DMS53 (cell line): ENCODE measurements around the gene CCSAP.
A peak's percentile ranks its signal among the peaks of the same experiment; 100 is the strongest.

Source experiments
- DNase-seq: peaks from one replicate; lab custom pipeline; 2025; lab: John Stamatoyannopoulos, UW

CCSAP gene

DNA sequence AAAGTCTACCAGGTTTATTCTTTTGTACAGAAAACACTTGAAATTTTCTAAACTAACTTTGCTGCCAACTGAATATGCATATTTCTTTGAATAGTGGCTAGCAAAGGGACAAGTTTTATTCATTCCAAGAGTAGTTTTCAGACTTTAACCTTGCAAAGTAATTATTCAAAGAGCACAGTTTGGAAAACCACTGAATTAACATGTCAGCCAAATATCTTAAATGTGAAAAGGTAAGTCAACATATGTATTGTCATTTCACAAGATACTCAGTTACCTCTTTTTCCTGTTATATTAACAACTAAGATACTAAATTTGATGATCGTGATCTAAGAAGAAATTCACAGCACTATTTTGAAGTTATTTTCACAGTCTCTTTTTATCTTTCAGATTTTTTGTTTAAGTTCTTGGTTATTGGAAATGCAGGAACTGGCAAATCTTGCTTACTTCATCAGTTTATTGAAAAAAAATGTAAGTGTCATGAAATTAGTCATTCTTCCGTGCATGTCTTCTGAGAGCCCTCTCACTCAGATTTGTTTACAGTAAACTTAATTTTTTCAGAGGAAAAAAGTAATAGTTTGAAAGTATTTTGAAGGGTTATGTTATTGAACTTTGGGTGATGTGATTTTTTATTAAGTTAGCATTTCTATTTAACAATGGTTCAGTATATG lies 56.6 kb downstream of the CCSAP start:
- DNase-seq, result no peak

DNA sequence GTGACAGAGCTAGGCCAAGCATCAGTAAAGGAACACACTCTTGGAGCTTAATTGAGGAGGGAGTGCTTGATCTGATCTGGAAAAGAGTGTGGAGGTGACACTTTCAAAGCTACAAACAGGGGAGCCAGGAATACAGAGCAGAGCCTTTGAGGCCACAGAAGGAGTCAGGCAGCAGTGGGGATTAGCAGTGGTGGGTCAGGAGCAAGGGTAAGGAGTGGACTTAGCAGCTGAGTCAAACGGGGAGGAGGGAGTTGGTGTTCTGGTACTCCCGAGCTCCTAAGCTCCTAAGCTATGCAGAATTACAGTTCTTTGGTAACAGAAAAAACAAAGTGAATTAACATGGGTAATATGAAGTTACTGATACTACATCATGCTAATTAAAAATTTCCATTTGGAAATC lies 57.4 kb downstream of the CCSAP start:
- DNase-seq, result no peak

DNA sequence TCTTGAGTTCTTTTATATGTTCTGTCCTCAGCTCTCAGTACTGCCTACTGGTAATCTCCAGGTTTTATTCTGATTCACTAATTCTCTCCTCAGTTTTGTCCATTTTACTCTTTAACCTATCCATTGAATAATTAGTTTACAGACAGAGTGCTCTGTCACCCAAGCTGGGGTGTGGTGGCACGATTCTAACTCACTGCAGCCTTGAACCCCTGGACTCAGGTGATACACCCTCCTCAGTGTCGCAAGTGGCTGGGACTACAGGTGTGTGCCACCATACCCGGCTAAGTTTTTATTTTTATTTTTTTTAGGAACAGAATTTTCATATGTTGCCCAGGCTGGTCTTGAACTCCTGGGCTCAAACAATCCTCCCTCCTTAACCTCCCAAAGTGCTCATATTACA lies 58.0 kb downstream of the CCSAP start:
- no peak for DNase-seq

DNA sequence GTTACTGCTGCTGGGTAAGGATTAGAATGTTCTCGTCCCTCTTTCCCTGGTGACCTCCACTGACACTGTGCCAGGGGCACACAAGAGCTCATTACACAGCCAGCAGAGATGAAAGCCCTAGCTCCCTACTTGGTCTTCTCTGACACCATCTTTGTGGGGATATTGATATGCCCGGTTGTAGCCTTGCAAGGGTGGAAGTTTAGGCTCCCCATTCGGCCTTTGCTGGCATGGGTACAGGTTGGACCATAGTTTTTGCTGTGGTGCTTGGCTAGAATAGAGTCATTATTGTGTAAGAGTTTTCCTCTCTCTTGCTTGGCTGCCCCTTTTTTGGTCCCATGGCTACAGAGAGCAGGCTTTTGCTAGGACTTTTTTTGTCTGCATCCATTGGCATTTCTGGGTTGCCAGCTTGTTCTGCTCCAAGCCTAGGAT lies 59.6 kb downstream of the CCSAP start:
- no peak for DNase-seq

DNA sequence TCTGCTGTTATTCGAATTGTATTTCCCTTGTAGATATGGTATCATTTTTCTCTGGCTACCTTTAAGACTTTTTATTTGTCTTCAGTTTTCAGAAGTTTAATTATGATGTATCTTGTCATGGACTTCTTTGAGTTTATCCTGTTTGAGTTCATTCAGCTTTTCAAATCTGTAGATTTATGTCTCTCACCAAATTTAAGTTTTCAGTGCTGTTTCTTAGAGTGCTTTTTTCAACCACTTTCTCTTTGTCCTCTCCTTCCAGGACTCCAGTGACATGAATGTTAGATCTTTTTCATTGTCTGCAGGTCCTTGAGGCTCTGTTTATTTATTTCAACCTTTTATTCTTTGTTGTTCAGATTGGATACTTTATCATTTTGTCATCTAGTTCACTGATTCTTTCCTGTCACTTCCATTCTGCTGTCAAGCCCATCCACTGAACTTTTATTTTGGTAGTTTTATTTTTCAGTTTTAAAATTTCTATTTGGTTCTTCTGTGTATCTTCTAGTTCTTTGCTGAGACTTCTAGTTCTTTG lies 60.5 kb downstream of the CCSAP start:
- DNase-seq, result no peak

DNA sequence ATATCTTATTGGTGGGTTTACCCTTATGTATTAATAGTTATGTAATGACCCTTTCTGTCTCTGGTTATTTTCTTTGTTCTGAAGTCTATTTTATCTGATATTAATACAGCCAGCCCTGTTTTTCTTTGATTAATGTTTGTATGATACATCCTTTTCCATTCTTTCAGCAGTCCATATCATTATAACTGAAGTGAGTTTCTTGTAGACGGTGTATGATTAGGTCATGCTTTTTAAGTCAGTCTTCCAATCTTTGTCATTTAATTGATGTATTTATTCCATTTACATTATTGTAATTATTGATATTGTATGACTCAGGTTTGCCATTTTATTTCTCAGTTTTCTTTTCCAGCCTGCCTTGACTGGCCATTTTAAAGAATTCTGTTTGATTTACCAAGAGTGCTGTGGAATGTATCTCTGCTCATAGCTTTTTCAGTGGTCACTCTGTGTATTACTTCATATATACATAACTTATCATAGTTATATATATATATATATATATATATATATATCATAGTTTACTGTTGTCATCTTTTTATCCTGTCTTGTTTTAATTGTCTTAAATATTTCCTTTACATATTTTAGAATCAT lies 61.4 kb downstream of the CCSAP start:
- no peak for DNase-seq

DNA sequence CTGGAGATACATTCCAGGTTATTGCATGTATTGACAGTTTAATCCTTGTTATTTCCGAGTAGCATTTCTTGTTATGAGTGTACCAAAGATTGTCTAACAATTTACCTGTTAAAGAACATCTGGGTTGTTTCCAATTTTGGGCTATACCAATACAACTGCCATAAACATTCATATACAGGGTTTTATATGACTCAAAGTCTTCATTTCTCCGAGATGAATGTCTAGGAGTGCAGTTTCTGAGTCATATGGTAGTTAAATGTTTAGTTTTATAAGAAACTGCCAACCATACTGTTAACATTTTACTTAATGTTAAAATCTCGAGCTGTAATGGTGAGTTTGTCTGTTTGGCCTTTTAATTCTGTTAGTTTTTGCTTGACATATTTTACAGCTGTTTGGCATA lies 61.9 kb downstream of the CCSAP start:
- DNase-seq, result no peak

DNA sequence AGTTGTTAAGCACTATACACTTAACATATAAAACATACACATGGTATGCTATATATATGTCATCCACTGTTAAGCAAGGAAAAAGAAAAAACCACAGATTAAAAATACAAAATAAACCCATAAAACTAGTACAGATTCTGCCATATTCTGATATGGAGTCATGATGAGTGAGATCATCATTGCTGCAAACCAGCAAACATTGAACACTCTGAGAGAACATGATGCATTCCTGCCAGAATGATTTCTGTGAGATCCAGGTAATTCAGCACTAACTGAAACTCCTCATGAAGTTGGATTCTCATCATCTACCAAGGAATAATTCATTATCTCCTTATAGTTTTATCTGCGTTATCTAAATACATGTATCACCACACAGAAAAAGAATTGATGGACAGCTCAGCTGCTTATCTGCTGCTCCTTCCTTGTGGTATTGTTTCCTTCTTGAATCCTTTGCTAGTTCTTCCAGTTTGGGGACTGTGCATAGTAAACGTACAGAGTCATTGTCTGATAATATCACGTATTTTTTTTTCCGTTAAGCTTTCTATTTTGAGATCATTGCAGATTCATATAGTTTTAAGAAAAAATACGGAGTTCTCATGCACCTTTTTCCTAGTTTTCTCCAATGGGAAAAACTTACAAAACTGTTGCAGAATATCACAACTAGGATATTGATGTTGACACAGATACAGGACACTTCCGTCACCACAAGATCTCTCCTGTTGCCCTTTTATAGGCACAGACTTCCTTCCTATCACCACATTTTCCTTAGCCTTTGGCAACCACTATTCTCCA lies 62.6 kb downstream of the CCSAP start:
- DNase-seq, result no peak

DNA sequence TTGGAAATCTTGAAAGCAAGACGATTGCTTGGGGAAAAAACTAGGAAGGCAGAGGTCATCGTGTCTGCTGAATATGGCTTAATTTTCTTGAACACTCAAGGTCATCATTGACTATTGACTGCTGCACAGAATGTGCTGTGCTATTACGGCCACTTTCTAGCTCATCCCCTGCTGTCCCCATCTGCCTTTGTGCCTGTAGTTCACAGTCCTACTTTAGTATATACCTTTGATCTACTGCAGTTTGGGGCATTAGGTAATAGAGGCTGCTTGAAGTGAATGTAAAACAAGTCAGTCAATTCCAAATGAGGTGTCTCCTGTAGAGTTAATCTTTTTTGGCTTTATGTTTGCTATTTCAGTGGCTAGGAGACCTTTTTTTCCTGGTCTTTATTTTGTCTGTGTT lies 63.6 kb downstream of the CCSAP start:
- DNase-seq, result no peak

DNA sequence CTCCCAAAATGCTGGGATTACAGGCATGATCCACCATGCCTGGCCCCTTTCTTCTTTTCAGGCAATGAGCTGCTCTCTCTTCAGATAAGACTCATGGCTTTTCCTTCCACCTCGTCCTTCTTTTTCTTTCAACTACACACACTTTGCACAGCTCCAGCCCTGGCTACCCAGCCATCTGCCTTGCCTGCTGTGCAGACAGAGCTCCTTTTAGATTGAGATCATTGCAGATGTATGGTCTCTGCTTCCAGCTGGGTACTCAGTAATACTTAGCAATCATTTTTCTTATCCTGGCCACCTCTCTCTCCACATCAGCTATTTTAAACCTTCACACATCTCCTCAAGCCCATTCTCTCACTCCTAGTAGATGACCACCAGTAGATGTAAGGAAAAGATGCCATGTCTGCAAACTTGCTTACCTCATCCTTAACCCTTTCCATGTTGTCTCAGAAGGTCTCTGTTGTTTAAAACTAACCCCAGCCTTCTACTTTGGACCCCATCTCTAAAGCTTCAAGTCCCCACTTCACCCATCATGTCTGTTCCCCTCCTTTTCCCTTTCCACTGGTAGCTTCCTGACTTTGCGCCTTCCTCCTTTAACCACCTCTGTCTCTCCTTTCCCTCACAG lies 64.6 kb downstream of the CCSAP start:
- DNase-seq, result no peak

DNA sequence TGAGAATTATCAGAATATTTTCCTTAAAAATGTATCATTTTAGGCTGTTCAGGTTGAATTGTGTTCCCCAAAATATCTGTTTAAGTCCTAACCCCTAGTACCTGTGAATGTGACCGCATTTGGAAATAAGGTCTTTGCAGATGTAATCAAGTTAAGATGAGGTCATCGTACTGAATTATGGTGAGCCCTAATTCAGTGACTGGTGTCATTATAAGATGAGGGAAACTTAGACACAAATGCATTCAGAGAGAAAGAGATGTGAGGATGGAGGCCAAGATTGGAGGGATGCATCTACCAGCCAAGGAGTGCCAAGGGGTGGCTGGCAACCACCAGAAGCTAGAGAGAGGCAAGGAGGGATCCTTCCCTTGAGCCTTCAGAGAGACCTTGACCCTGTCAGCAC lies 67.8 kb downstream of the CCSAP start:
- DNase-seq, result no peak

DNA sequence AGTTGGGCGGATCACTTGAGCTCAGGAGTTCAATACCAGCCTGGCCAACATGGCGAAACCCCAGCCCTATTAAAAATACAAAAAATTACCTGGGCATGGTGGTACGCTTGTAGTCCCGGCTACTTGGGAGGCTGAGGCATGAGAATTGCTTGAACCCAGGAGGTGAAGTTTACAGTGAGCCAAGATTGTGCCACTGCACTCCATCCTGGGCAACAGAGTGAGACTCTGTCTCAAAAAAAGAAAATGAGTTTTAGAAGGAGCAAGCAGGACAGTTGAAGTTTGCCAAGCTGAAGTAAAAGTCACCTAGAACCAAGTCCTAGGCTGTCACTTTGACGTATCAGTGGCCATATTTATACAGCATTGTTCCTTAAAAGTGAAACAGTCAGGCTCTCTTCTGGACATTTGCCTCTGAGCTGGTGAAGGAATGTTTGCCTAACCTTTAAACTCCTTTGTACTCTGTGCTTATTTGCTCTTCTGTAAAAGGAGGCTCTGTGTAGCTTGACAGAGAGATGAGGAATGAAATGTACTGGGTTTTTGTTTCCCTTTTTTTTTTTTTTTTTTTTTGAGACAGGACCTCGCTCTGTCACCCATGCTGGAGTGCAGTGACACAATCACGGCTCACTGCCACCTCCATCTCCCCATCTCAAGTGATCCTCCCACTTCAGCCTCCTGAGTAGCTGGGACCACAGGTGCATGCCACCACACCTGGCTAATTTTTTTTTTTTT lies 69.2 kb downstream of the CCSAP start:
- DNase-seq, result peak; percentile 75

DNA sequence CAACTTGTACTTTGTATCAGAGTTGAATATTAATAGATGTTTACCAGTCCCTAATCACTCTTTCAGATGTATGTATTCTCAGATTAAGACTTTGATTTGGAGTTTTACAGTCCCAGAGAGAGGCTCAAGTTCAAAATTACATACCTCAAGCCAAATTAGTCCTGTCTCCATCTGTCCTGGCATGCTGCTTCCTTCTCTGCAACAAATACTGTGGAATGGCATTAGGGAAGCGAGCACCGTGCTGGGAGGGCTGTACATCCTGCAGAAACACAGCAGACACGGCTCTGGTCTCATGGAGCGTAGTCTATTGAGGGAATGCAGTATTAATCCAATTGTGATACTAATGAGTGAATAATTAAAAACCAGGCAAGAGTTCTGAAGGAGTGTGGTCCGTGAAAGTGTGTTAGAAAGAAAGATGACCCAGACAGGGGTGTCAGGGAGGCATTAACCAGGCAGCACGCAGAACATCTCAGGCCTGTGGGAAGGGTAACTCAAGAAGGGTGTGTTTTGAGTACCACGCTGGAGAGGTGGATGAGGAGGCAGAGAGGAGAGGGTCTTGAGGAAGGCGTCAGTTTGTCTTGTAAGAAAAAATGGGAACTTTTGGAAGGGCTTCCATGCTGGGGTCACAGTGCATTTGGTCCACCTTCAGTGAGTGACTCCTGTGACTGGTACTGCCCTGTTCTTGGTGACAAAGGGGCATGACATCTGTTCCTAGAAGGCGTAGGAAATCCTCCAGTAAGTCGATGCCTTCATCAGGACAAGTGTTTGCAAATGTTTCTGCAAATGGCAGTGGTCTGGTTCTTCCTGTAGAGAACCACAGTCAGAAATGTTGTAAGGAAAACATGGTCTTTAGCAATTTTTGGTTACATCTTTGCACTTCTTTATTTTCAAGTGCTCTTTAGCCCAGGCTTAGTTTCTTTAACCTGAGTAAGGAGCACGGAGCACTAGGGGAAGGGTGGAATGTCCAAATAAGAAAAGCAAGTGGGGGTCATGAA lies 70.4 kb downstream of the CCSAP start:
- DNase-seq, result peak; percentile 18

DNA sequence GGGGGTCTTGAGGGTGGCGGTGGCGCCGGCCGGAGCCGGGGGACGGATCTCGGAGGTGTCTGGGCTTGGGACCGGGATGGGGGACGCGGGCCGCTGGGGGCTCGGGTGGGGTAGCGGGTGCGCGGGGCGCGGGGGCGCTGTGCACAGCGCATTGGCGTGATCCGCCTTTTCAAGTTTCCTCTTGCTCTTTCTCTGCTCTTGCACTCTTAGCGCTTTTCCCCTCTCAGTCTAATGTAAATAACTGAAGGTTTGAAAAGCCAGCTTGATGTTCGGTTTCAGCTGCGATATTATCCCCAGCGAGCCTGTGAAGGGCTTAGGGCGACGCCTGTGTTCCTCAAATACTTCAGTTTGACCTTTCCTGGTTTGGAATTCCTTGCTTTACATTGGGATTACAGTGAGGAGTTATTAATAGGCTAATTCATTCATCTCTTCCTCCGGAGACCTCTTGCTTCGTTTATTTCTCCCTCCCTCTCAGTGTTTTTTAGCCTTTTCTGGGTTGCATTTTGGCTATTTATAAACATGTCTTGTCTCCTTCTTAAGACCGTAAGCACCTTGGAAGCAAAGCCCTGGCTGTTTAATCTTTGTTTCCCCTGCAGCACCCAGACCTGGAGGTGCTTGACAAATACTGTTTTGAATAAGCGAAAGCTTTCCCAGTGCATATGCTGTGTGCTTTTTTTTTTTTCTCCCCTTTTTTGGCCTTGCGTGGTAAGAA lies 71.2 kb downstream of the CCSAP start:
- DNase-seq, result peak; percentile 61
